GM23338 (cell line): Measurements from ENCODE around the gene CDK3. TPM values are rescaled to one million over a fixed set of nuclear protein-coding genes. Genes with fewer than 3 reads are reported as not detected.

Experiments
- ATAC-seq: fragments of 200-7000 bp; cut with Tn5 transposase; 3 replicates; pipeline ENCODE4 v1.9.1; 2020
- DNase-seq: peaks from one replicate; pipeline ENCODE4 v3.0.0-alpha.2; 2015; ENCODE audit warnings: low spot score
- H2AFZ ChIP-seq: fragments of 200-600 bp; sonication (generic); 2 replicates; pipeline ENCODE4 v1.8.0; 2016; ENCODE audit warnings: antibody characterized with exemption, mild to moderate bottlenecking, moderate library complexity
- H3F3A ChIP-seq: fragments of 200-600 bp; sonication (generic); replicated peaks from 2 replicates; pipeline ENCODE4 v1.8.0; 2017; ENCODE audit warnings: antibody characterized with exemption, mixed run types, low read depth
- H3K27ac ChIP-seq: fragments of 200-600 bp; sonication (generic); 2 replicates; pipeline ENCODE4 v1.6.1; 2016; ENCODE audit warnings: low read depth
- H3K27me3 ChIP-seq: fragments of 200-600 bp; sonication (generic); 2 replicates; pipeline ENCODE4 v1.8.0; 2016; ENCODE audit warnings: mild to moderate bottlenecking, mixed run types, moderate library complexity; ENCODE audit not compliant: insufficient read depth
- H3K36me3 ChIP-seq: fragments of 200-600 bp; sonication (generic); 2 replicates; pipeline ENCODE4 v1.8.0; 2016; ENCODE audit warnings: mild to moderate bottlenecking; ENCODE audit not compliant: insufficient read depth
- H3K4me1 ChIP-seq: fragments of 200-600 bp; sonication (generic); 2 replicates; pipeline ENCODE4 v1.8.0; 2016; ENCODE audit warnings: mild to moderate bottlenecking, moderate library complexity; ENCODE audit not compliant: insufficient read depth
- H3K4me2 ChIP-seq: fragments of 200-600 bp; sonication (generic); 2 replicates; pipeline ENCODE4 v1.7.1; 2017; ENCODE audit warnings: mixed run types
- H3K4me3 ChIP-seq: fragments of 200-600 bp; sonication (generic); 2 replicates; pipeline ENCODE4 v1.6.1; 2016; ENCODE audit warnings: mixed run types
- H3K79me2 ChIP-seq: fragments of 200-600 bp; sonication (generic); replicated peaks from 2 replicates; pipeline ENCODE4 v1.8.0; 2017; ENCODE audit warnings: mild to moderate bottlenecking; ENCODE audit not compliant: insufficient read depth
- H3K9me2 ChIP-seq: fragments of 200-600 bp; sonication (generic); 2 replicates; pipeline ENCODE4 v1.8.0; 2017; ENCODE audit not compliant: insufficient read depth
- H4K20me1 ChIP-seq: fragments of 200-600 bp; sonication (generic); replicated peaks from 2 replicates; pipeline ENCODE4 v1.8.0; 2017; ENCODE audit warnings: mild to moderate bottlenecking; ENCODE audit not compliant: insufficient read depth
- H3K27ac Mint-ChIP-seq: 2 replicates; pipeline ENCODE4 v1.8.0; 2020; ENCODE audit warnings: inconsistent platforms, mild to moderate bottlenecking, moderate library complexity, mixed read lengths
- H3K27me3 Mint-ChIP-seq: 3 replicates; pipeline ENCODE4 v1.8.0; 2022; ENCODE audit warnings: low read depth, mild to moderate bottlenecking, moderate library complexity, mixed read lengths, inconsistent platforms; ENCODE audit not compliant: insufficient read depth, poor library complexity
- H3K36me3 Mint-ChIP-seq: 3 replicates; pipeline ENCODE4 v1.8.0; 2021; ENCODE audit warnings: low read depth, mild to moderate bottlenecking, inconsistent platforms, moderate library complexity, mixed read lengths
- H3K4me1 Mint-ChIP-seq: 3 replicates; pipeline ENCODE4 v1.8.0; 2020; ENCODE audit warnings: mild to moderate bottlenecking, inconsistent platforms, mixed read lengths
- H3K4me3 Mint-ChIP-seq: 3 replicates; pipeline ENCODE4 v1.8.0; 2021; ENCODE audit warnings: moderate library complexity, mild to moderate bottlenecking, inconsistent platforms, mixed read lengths
- H3K9me3 Mint-ChIP-seq: 3 replicates; pipeline ENCODE4 v1.8.0; 2020; ENCODE audit warnings: moderate library complexity, mild to moderate bottlenecking, inconsistent platforms, mixed read lengths
- CTCF ChIP-seq, 2 experiments: fragments of 200-600 bp in 1 of 2; sonication (generic) in 1 of 2; conservative IDR thresholded peaks; 2 replicates each; pipeline versions ENCODE4 v1.5.1 to v1.6.1; 2016 to 2017; ENCODE audit warnings: antibody characterized with exemption in 2 of 2, low read depth in 2 of 2, mild to moderate bottlenecking in 2 of 2, moderate library complexity in 1 of 2
- ETS1 ChIP-seq: IDR thresholded peaks from 2 replicates; pipeline ENCODE4 v1.6.1; 2016; ENCODE audit warnings: antibody characterized with exemption
- EZH2phosphoT487 ChIP-seq: fragments of 200-600 bp; sonication (generic); IDR thresholded peaks from one replicate; pipeline ENCODE4 v1.8.1; 2018; ENCODE audit warnings: antibody characterized with exemption; ENCODE audit not compliant: unreplicated experiment
- STAT1 ChIP-seq: IDR thresholded peaks from one replicate; pipeline ENCODE4 v1.6.1; 2016; ENCODE audit warnings: antibody characterized with exemption; ENCODE audit not compliant: unreplicated experiment
- ZNF114 ChIP-seq: fragments of 250-450 bp; sonication (Bioruptor Pico); IDR thresholded peaks from 2 replicates; pipeline ENCODE4 v1.5.0; 2020; ENCODE audit warnings: mild to moderate bottlenecking, moderate library complexity
- ZNF331 ChIP-seq: fragments of 250-450 bp; sonication (Bioruptor Pico); IDR thresholded peaks from 2 replicates; pipeline ENCODE4 v1.5.0; 2020; ENCODE audit warnings: low read depth, mild to moderate bottlenecking, moderate library complexity
- polyA plus RNA-seq: library from polyadenylated mRNA; unstranded; fragments of >200 nt; fragmentation: Nextera tagmentation; extraction: Ambion mirVana; gene quantifications from 2 replicates; pipeline ENCODE4 v1.2.1, GENCODE V29; 2016
- total RNA-seq: library from RNA; depleted of rRNA; stranded (reverse); fragments of >200 nt; shearing (Covaris generic); gene quantifications from 2 replicates; pipeline ENCODE4 v1.2.3, GENCODE V29; 2014

The CDK3 gene
- total and polyA plus RNA-seq, 2 experiments from 2014 or later: 7.9 to 10.2 TPM

GRCh38 chr17:76014925-76015261, 14.2 kb downstream of the CDK3 start:
- H3K27me3 Mint-ChIP-seq: peaks cover 8% of the 10 kb centered on the region
- Histone ChIP-seq H3K4me1 (no peaks in the 10 kb centered on the region), H3K4me3 (no peak overlapping the region), H3K36me3 (no peaks in the 10 kb centered on the region), H4K20me1 (no peaks in the 10 kb centered on the region), H3K9me2 (no peaks in the 10 kb centered on the region), H3K4me2 (no peak overlapping the region), H3F3A (0 out of 2 replicates have a peak, but pooled peaks cover 6% of the 10 kb centered on the region), H3K79me2 (no peaks in the 10 kb centered on the region), H3K27ac (no peak overlapping the region), H2AFZ (no peak overlapping the region), H3K27me3 (no peaks in the 10 kb centered on the region)
- H3K27ac Mint-ChIP-seq: no peak overlapping the region
- peak in 1 of 2 experiments; percentile 16; a peak in 2 of 4 replicates for TF ChIP-seq CTCF (conservative IDR thresholded peaks at IDR 0.05; ENCODE audit: low read depth in 2 of 2)
- TF ChIP-seq ZNF331: no peak
- H3K4me1 Mint-ChIP-seq: peaks cover 3% of the 10 kb centered on the region; the same call in 2 of the 3 replicates
- no peak for DNase-seq
- no peak overlapping the region for H3K4me3 Mint-ChIP-seq
- no peaks in the 10 kb centered on the region; the same call in 2 of the 3 replicates for H3K9me3 Mint-ChIP-seq
- ATAC-seq: peak; percentile 12
- H3K36me3 Mint-ChIP-seq: no peaks in the 10 kb centered on the region; the same call in 2 of the 3 replicates

GRCh38 chr17:76017481-76018339, 17.1 kb downstream of the CDK3 start:
- 0 out of 2 replicates have a peak, but pooled peaks cover 6% of the 10 kb centered on the region for H3F3A ChIP-seq
- Mint-ChIP-seq H3K9me3 (no peaks in the 10 kb centered on the region), H3K4me3 (no peak overlapping the region), H3K4me1 (peaks cover 3% of the 10 kb centered on the region; the same call in 2 of the 3 replicates), H3K36me3 (no peaks in the 10 kb centered on the region), H3K27ac (no peak overlapping the region), H3K27me3 (peaks cover 7% of the 10 kb centered on the region)
- H3K4me3 ChIP-seq: no peak overlapping the region
- no peak for DNase-seq
- H4K20me1 ChIP-seq: no peaks in the 10 kb centered on the region
- ATAC-seq: no peak
- H3K9me2 ChIP-seq: no peaks in the 10 kb centered on the region
- no peaks in the 10 kb centered on the region for H3K27me3 ChIP-seq
- H3K4me1 ChIP-seq: no peaks in the 10 kb centered on the region
- TF ChIP-seq CTCF (conservative IDR thresholded peaks at IDR 0.05; ENCODE audit: low read depth in 2 of 2): no peak
- no peak for TF ChIP-seq ZNF331
- TF ChIP-seq STAT1: no peak
- TF ChIP-seq ZNF114 (CRISPR knock-in tag): no peak
- TF ChIP-seq EZH2phosphoT487: no peak
- no peak for TF ChIP-seq ETS1
- H3K36me3 ChIP-seq: no peaks in the 10 kb centered on the region
- no peak overlapping the region for H3K27ac ChIP-seq
- no peak overlapping the region for H3K4me2 ChIP-seq
- no peak overlapping the region for H2AFZ ChIP-seq
- H3K79me2 ChIP-seq: no peaks in the 10 kb centered on the region
